ENCODE data around the gene HCFC1. TPM values are rescaled to one million over a fixed set of nuclear protein-coding genes. Genes with fewer than 3 reads are reported as not detected.

The HCFC1 gene
- total and polyA plus RNA-seq, 9 of the 15 experiments (the other 6 are each of a cell fraction or from before 2014, with no cell fraction given): 2.8 to 133 (median 17.1) TPM

GRCh38 chrX:153925739-153926551, 45.7 kb downstream of the HCFC1 start, which contains the start of gene ARHGAP4 (continued):
- TF ChIP-seq TEAD1 (CRISPR knock-in tag; IDR thresholded peaks at IDR 0.05) (0 out of 4 replicates have a peak, but pooled peaks of 1 of the 2 experiments have one; percentile 22), COPS2 (conservative IDR thresholded peaks at IDR 0.05) (no peak), ZNF282 (CRISPR knock-in tag; IDR thresholded peaks at IDR 0.05) (no peak), ZNF146 (CRISPR knock-in tag; IDR thresholded peaks at IDR 0.05; ENCODE audit: unreplicated experiment) (no peak), TCF15 (CRISPR knock-in tag; IDR thresholded peaks at IDR 0.05) (no peak), ZNF644 (tag; IDR thresholded peaks at IDR 0.05; ENCODE audit: low read depth) (no peak), ID3 (CRISPR knock-in tag; IDR thresholded peaks at IDR 0.05) (no peak), ID3 (tag; IDR thresholded peaks at IDR 0.05) (0 out of 2 replicates have a peak, but pooled peaks have one; percentile 38), DMBX1 (CRISPR knock-in tag; IDR thresholded peaks at IDR 0.05; ENCODE audit: borderline replicate concordance) (peak; percentile 58; the same call in 1 of the 2 replicates), PRDM10 (IDR thresholded peaks at IDR 0.05; ENCODE audit: partially characterized antibody) (no peak), ZNF184 (CRISPR knock-in tag; IDR thresholded peaks at IDR 0.05) (no peak), TAF15 (IDR thresholded peaks at IDR 0.05; ENCODE audit: low read depth, low read length) (0 out of 2 replicates have a peak, but pooled peaks have one; percentile 82), ZNF347 (CRISPR knock-in tag; IDR thresholded peaks at IDR 0.05; ENCODE audit: low read depth) (no peak), THRA (IDR thresholded peaks at IDR 0.05) (no peak), TRIM25 (IDR thresholded peaks at IDR 0.05; ENCODE audit: borderline replicate concordance) (no peak), OTX1 (CRISPR knock-in tag; IDR thresholded peaks at IDR 0.05) (peak; percentile 76; the same call in 1 of the 2 replicates), IRF1 (CRISPR knock-in tag; IDR thresholded peaks at IDR 0.05; ENCODE audit: borderline replicate concordance) (no peak), GABPB1 (CRISPR knock-in tag; IDR thresholded peaks at IDR 0.05) (no peak; the same call in none of the 2 replicates)
